Measurements from ENCODE around the gene ALDH1L1. TPM values are rescaled to one million over a fixed set of nuclear protein-coding genes. Genes with fewer than 3 reads are reported as not detected.

ALDH1L1 gene
- total RNA-seq, 1 donor from 2014 or later: 1.0 TPM

GRCh38 chr3:126146034-126146433 lies 34.4 kb downstream of the ALDH1L1 start:
- TF ChIP-seq CTCF (IDR thresholded peaks at IDR 0.05; ENCODE audit: unreplicated experiment): no peak
- DNase-seq (ENCODE audit: low spot score in 2 of 2, unreplicated experiment in 2 of 2): peak in 1 of 2 experiments; percentile 20
- Mint-ChIP-seq H3K4me1 (no peaks in the 10 kb centered on the region), H3K27ac (no peak overlapping the region), H3K36me3 (no peaks in the 10 kb centered on the region), H3K4me3 (no peak overlapping the region), H3K9me3 (no peaks in the 10 kb centered on the region), H3K27me3 (ENCODE audit: low read depth) (peaks cover 47% of the 10 kb centered on the region)

DNA sequence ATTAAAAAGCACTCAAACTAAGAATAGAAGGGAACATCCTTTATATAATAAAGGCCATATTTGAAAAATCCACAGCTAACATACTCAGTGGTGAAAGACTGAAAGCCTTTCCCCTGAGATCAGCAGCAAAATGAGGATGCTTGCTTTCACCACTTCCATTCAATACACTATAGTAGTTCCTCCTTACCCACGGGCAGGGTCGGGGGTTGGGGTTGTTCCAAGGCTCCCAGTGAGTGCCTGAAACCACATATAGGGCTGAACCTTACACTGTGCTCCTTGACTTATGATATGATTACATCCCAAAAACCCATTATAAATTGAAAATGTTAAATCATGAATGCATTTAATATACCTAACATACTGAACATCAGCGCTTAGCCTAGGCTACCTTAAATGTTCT lies 37.7 kb downstream of the ALDH1L1 start:
- no peaks in the 10 kb centered on the region for H3K9me3 Mint-ChIP-seq
- DNase-seq (ENCODE audit: low spot score in 2 of 2, unreplicated experiment in 2 of 2): no peak
- no peaks in the 10 kb centered on the region for H3K36me3 Mint-ChIP-seq
- peaks cover 70% of the 10 kb centered on the region for H3K27me3 Mint-ChIP-seq (ENCODE audit: low read depth)
- no peaks in the 10 kb centered on the region for H3K4me1 Mint-ChIP-seq
- TF ChIP-seq CTCF (IDR thresholded peaks at IDR 0.05; ENCODE audit: unreplicated experiment): no peak
- no peak overlapping the region for H3K4me3 Mint-ChIP-seq
- H3K27ac Mint-ChIP-seq: no peak overlapping the region

GRCh38 chr3:126137490-126138130 lies 42.8 kb downstream of the ALDH1L1 start:
- DNase-seq (ENCODE audit: low spot score in 2 of 2, unreplicated experiment in 2 of 2): peak in 1 of 2 experiments; percentile 31
- no peaks in the 10 kb centered on the region for H3K4me1 Mint-ChIP-seq
- no peak overlapping the region for H3K27ac Mint-ChIP-seq
- peaks cover 43% of the 10 kb centered on the region for H3K27me3 Mint-ChIP-seq (ENCODE audit: low read depth)
- no peak for TF ChIP-seq CTCF (IDR thresholded peaks at IDR 0.05; ENCODE audit: unreplicated experiment)
- H3K9me3 Mint-ChIP-seq: no peaks in the 10 kb centered on the region
- no peaks in the 10 kb centered on the region for H3K36me3 Mint-ChIP-seq
- no peak overlapping the region for H3K4me3 Mint-ChIP-seq

- H3K9me3 Mint-ChIP-seq: no peaks in the 10 kb centered on the region
- H3K4me3 Mint-ChIP-seq: no peak overlapping the region
- peak in 1 of 2 experiments; percentile 36 for DNase-seq (ENCODE audit: low spot score in 2 of 2, unreplicated experiment in 2 of 2)
- no peaks in the 10 kb centered on the region for H3K36me3 Mint-ChIP-seq
- no peak overlapping the region for H3K27ac Mint-ChIP-seq
- no peak for TF ChIP-seq CTCF (IDR thresholded peaks at IDR 0.05; ENCODE audit: unreplicated experiment)
- H3K27me3 Mint-ChIP-seq (ENCODE audit: low read depth): peaks cover 36% of the 10 kb centered on the region
- H3K4me1 Mint-ChIP-seq: no peaks in the 10 kb centered on the region
These were observed 43.8 kb downstream of the ALDH1L1 start for GRCh38 chr3:126136428-126137220.

DNA sequence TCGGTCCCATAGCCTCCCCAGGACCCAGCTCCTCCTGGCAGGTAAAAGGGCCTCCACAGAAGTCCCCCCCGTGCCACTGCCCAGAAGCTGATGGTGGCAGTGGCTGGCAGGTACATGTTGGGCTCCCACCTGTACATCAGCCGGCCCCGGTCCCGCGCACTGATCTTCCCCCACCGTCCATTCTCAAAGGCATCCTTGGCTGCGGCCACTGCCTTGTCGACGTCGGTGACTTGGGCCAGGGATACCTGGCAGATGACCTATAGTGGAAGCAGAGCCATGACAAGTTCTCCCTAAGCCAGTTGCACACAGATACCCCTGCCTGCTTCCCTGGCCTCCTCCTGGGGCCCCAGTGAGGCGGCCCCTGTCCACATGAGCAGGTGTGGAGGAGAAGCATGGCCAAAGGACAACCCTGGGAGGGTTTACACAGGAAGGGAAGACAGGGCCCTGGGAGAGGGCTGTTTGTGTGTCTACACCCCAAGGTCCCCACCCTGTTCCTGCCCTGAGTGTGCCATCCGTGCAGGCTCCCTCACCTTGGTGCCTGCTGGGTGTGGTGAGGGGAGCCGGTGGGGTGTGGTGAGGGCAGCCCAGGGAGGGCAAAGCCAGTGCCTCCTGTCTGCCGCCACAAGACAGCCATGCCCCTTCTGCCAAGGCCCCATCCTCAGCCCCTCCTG lies 44.8 kb downstream of the ALDH1L1 start:
- H3K27ac Mint-ChIP-seq: no peak overlapping the region
- H3K4me1 Mint-ChIP-seq: no peaks in the 10 kb centered on the region
- TF ChIP-seq CTCF (IDR thresholded peaks at IDR 0.05; ENCODE audit: unreplicated experiment): no peak
- H3K27me3 Mint-ChIP-seq (ENCODE audit: low read depth): peaks cover 25% of the 10 kb centered on the region
- no peak overlapping the region for H3K4me3 Mint-ChIP-seq
- no peaks in the 10 kb centered on the region for H3K9me3 Mint-ChIP-seq
- no peaks in the 10 kb centered on the region for H3K36me3 Mint-ChIP-seq
- peak; percentile 14 to 34 for DNase-seq (ENCODE audit: low spot score in 2 of 2, unreplicated experiment in 2 of 2)
